Stimulated activated effector memory CD8-positive, alpha-beta T cell treated with anti-CD3 and anti-CD28 coated beads, Interleukin-12 subunit alpha, Interleukin-12 subunit beta, amount 100 ng/mL, for 72 hours (primary cell): ENCODE data around the gene C2CD4D.

Experiments used
- ATAC-seq: fragments of 150-1000 bp; cut with Tn5 transposase; 2 replicates; pipeline ENCODE4 v1.10.0; 2021
- DNase-seq, 2 donors: peaks; one replicate each; pipeline ENCODE4 v3.0.0; 2021 to 2022; ENCODE audit warnings: low spot score in 2 of 2
- H3K27ac Mint-ChIP-seq: one replicate; pipeline ENCODE4 v1.8.0; 2022; ENCODE audit warnings: mild to moderate bottlenecking, mixed read lengths
- H3K36me3 Mint-ChIP-seq: one replicate; pipeline ENCODE4 v1.8.0; 2022; ENCODE audit warnings: mild to moderate bottlenecking, mixed read lengths
- H3K4me1 Mint-ChIP-seq: one replicate; pipeline ENCODE4 v1.8.0; 2022; ENCODE audit warnings: mixed read lengths
- H3K4me3 Mint-ChIP-seq: one replicate; pipeline ENCODE4 v1.8.0; 2022; ENCODE audit warnings: mild to moderate bottlenecking, mixed read lengths
- H3K9me3 Mint-ChIP-seq: one replicate; pipeline ENCODE4 v1.8.0; 2022; ENCODE audit warnings: mixed read lengths

The C2CD4D gene

DNA sequence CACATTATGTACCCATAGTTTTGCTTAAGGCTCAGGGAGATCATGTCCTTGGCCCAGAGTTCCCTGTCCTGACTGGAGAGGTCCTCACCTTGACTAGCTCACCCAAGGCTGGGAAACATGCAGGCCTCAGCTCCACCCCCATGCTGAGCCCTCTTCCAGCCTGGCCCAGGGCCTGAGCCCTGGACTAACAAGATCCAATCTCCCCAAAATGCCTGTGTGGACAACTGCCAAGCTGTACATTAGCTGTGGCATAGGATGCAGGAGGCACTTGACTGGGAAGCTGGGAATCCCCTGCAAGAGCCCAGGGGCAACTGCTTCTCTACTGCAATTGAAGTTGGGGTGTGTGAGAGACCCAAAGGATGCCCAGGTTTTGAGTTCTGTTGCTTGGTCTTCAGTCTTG, 36.5 kb downstream of the C2CD4D start:
- peak overlapping the region; percentile 16 for H3K27ac Mint-ChIP-seq
- H3K36me3 Mint-ChIP-seq = peaks cover 11% of the 10 kb centered on the region
- H3K4me3 Mint-ChIP-seq = no peak overlapping the region
- DNase-seq = no peak
- ATAC-seq = no peak
- H3K4me1 Mint-ChIP-seq = peaks cover 38% of the 10 kb centered on the region
- H3K9me3 Mint-ChIP-seq = no peaks in the 10 kb centered on the region

DNA sequence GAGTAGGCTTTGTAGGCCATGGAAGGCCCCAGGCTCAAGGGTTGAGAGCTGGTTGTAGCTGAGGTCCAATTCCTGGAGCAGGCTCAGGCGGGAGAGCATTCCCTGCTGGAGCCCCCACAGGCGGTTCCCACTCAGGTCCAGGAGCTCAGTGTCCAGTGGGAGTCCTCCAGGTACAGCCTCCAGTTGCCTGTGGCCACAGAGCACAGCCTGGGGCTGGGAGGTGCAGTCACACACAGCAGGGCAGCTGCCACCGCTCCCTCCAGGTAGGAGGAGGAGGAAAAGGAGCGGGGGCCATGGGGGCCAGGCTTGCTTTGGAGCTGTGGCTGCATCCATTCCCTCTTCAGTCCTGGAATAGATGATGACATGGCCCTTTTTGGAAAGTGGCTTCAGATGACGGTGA, 37.2 kb downstream of the C2CD4D start:
- Mint-ChIP-seq H3K27ac (peak overlapping the region; percentile 16), H3K36me3 (peaks cover 3% of the 10 kb centered on the region), H3K4me3 (no peak overlapping the region), H3K9me3 (no peaks in the 10 kb centered on the region), H3K4me1 (peaks cover 38% of the 10 kb centered on the region)
- DNase-seq = no peak
- ATAC-seq = no peak

DNA sequence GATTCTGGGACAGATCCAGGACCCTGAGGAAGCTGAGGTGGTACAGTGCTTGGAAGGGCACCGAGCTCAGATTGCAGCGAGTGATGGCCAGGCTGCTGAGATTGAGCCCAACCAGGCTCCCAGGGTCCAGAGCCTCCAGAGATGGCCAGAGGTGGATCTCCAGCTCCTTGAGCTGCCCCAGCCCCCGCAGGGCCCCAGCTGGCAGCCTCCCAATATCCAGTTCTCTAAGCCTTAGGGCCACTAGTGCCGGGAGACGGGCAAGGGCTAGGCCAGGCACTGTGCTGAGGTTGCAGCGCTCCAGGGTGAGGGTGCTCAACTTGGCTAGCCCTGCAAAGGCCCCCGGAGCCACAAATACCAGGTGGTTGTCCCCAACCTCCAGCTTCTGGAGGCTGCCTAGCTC, 37.8 kb downstream of the C2CD4D start:
- peak overlapping the region; percentile 16 for H3K27ac Mint-ChIP-seq
- H3K36me3 Mint-ChIP-seq = no peaks in the 10 kb centered on the region

DNA sequence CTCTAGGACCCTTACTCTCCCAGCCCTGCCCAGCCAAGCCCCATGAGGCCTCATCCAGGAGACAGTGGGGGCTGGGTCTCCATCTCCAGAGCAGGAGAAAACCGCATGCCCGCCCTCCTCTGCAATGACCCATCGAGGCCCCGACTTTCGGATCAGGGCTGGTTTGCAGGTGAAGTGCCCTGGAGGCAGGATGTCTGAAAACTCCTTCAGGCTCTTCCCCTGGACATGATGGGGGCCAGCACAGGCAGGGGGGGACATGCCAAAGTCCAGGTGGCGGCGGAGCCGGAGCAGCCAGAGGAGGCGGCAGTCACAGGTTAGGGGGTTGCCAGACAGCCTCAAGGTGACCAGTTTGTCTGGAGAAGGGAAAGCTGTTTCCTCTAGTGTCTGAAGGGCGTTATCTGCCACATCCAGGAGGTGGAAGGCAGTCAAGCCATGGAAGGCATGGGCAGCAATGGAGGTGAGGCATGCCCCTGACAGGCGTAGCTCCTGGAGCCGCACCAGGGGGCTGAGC, 38.3 kb downstream of the C2CD4D start:
- no peak overlapping the region for H3K27ac Mint-ChIP-seq
- H3K36me3 Mint-ChIP-seq = no peaks in the 10 kb centered on the region
- H3K4me3 Mint-ChIP-seq = no peak overlapping the region
- no peak for ATAC-seq
- DNase-seq = no peak
- H3K9me3 Mint-ChIP-seq = no peaks in the 10 kb centered on the region
- peaks cover 38% of the 10 kb centered on the region for H3K4me1 Mint-ChIP-seq

More for the DNA sequence above, 37.8 kb downstream of the C2CD4D start:
- DNase-seq (no peak), ATAC-seq (no peak)
- Mint-ChIP-seq H3K9me3 (no peaks in the 10 kb centered on the region), H3K4me1 (peaks cover 38% of the 10 kb centered on the region), H3K4me3 (no peak overlapping the region)

DNA sequence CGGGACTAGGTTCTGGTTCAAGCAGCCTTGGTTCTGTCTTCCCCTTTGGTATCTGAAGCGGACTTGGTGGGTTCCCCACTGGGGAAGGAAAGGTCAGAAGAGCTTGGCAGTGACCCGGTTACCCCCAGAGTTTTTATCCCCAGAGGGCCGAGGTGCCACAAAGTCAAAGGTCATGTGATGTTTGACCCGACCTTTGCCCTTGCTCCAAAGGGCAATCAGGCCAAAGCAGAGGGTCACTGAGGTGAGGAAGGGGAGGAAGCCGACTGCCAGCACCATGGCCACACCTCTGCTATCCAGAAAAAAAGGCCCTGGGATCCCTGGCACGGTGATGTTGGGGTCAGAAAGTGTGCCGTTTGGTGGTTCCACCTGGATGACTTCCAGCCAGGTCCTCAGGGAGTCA, 38.8 kb downstream of the C2CD4D start:
- peak overlapping the region; percentile 15 for H3K4me3 Mint-ChIP-seq
- H3K36me3 Mint-ChIP-seq = no peaks in the 10 kb centered on the region
- peaks cover 38% of the 10 kb centered on the region for H3K4me1 Mint-ChIP-seq
- DNase-seq = no peak
- no peak for ATAC-seq
- H3K27ac Mint-ChIP-seq = no peak overlapping the region
- H3K9me3 Mint-ChIP-seq = no peaks in the 10 kb centered on the region

DNA sequence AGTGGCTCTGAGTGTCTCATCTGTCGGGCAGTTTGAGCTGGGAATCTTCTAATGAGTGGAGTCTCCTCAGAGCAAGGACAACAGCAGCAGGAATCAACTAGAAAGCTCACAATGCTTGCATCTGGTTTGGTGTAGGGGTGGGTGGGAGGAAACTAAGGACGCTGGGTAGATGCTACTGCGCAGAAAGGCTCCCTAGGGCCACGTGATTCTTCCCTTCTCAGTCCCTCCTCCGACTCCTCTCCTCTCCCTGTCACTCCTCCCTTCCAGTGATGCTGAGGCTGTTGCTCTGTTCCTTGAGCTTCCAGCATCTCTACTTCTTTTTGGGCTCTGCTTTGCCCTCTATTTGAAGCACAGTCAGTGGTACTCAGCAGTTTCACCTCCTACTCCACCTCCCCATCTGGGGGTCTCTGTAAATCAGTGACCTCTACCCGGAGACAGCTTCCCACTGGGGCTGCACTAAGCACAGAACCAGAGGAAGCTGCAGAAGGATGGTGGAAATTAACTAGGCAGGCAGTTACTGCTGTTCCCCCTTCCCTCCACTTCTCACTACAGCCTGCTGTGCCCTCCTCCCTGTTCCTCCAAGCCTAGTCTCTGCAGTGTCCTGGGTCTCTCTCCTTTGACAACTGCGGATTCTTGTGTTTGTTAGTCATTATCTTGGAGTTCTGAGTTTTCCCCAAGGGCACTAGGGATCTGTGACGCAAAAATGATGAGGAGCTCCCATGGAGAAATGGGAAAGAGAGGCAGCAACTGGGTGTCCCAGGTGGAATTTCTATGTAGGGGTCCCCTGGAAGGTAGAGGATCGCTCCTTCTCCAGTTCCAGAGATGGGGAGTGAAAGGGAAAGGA, 40.2 kb downstream of the C2CD4D start:
- Mint-ChIP-seq H3K4me3 (no peak overlapping the region), H3K9me3 (no peaks in the 10 kb centered on the region), H3K36me3 (peaks cover 2% of the 10 kb centered on the region), H3K4me1 (peaks cover 34% of the 10 kb centered on the region), H3K27ac (peak overlapping the region; percentile 52)
- DNase-seq (no peak), ATAC-seq (no peak)

DNA sequence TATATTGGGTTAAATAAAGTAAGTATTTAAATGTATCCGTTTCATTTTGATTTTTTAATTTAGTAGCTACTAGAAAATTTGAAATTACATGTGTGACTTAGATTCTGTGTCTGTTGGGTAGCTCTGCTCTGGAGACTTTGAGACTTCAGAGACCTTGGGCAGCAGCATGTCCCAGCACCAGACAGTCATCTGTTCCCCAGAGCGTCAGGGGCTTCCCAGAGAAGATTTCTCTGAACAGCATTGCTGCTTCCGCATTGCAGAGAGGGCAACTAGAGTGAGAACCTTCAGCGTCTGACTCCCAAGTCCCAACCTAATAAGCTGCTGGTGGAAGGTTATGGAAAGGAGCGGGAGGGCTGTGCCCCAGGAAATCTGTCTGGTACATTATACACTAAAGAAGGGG, 41.0 kb downstream of the C2CD4D start:
- no peak for DNase-seq
- Mint-ChIP-seq H3K27ac (peak overlapping the region; percentile 52), H3K9me3 (no peaks in the 10 kb centered on the region), H3K4me3 (peak overlapping the region; percentile 20), H3K36me3 (peaks cover 7% of the 10 kb centered on the region), H3K4me1 (peaks cover 26% of the 10 kb centered on the region)
- peak; percentile 55 for ATAC-seq

DNA sequence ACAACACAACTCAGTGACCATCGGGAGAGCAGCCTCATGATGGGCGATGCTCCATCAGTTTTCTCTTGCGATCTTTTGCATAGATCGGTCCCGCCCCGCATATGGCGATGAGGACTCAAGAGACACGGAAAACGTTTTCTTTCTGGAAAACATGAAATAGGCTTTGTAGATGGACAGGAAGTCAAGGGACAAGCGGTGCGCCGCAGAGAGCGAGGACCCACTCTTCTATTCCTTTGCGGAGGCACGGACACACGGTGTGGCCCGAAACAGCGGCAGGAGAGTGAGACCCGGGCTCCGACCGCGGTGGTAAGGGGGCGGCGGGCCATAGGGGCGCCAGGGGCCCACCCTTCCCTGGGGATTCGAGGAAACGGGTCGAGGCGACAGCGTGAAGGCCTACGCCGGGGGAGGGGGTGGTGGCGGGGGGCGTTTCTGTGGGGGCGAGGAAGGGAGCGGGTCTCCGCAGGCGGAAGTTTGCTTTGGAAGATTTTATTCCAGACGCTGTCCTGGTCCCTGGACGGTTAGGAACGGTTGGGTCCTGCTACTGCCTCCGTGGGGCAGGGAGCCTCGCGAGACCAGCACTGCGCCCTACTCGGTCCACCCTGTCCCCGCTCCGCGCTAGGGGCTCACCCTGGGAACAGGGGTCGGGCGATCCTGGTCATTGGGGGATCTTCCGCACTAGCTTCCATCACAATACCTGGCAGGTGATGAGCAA, 48.5 kb downstream of the C2CD4D start:
- peak; percentile 0 for ATAC-seq
- Mint-ChIP-seq H3K4me3 (peak overlapping the region; percentile 97), H3K9me3 (no peaks in the 10 kb centered on the region)

DNA sequence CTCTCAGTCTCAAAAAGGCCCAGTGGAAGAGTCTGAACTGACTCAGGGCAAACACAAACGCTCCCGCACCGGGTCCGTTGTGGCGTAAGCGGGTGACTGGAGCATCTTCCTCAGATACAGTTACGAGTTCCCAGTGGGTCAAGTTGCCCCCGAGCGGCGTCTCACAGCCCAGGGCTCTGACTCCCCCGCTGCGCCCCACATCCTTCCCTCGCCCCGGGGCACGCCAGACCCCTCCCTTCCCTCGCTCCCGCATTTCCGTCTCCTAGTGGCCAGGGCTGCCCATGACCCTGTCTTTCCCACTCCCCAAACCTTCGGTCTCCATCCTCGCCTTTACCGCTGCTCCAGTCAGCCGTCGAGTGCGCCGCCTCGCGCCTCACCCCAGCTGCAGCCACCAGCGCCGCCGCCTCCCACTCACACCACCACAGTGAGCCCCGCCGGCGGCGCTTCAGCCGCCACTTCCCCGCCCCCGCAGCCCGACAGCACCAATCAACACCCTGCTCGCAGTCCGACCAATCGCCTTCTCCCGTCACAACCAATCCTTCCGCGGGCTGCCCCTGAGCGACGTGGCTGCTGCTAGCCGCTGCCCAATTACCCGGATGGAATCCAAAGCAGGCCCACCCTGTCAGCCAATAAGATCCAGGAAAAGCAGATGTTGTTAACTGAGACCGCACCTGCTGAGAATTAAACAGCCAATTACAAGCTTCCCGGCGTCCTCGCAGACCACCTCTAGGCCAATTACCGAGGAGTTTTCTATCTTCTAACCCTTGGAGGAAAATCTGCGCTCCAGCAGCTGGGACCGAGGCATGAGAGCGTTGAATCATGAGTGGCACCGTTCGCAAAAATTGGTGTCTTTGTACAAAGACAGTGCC, 49.3 kb downstream of the C2CD4D start, which contains the start of gene TDRKH:
Gene TDRKH (minus strand): TSS at position 430 of the 869 bp plus-strand sequence. CDS start 7,478 bp downstream, outside the sequence.
- Mint-ChIP-seq H3K36me3 (peaks cover 22% of the 10 kb centered on the region), H3K27ac (peak within 1 kb of the TSS; percentile 95), H3K4me1 (peaks cover 30% of the 10 kb centered on the region), H3K9me3 (no peaks in the 10 kb centered on the region), H3K4me3 (peak within 1 kb of the TSS; percentile 97)
- DNase-seq (peak; percentile 90 to 98), ATAC-seq (peak; percentile 98)

More for the DNA sequence above, 48.5 kb downstream of the C2CD4D start:
- DNase-seq = peak in 1 of 2 donors; percentile 66
- Mint-ChIP-seq H3K4me1 (peaks cover 30% of the 10 kb centered on the region), H3K27ac (peak overlapping the region; percentile 95), H3K36me3 (peaks cover 22% of the 10 kb centered on the region)
